ENCODE data around the gene FUBP3. TPM values are rescaled to one million over a fixed set of nuclear protein-coding genes. Genes with fewer than 3 reads are reported as not detected.

The FUBP3 gene
- total RNA-seq, 4 donors from 2014 or later = 26.5 to 147 (median 33.7) TPM

DNA sequence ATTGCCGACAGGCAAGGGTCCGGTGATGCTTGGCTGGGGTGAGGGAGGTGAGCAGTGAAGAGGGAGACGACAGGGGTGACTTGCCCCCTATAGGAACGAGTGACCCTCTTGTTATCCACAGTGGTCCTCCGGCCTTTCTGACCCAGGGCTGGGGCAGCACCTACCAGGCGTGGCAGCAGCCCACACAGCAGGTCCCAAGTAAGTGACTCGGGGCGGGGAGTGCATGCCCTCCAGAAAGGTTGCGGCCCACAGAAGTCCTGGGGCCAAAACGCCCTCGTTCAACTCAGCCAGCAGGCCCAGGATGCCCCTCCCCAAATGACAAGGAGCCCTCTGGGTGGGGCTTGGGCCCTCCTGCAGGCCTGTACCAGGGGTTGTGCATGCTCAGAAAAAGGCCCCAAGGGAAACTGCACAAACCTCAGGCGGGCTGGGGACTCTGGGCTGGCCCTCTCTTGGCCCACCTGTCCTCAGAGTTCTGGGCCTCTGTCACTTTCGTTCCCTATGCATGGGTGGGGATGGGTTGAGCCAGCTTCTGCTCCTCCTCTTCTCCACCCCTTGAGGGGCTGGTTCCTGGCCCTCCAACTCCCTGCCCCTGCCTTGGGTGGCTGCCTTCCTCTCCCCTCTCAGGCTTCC is 52.8 kb downstream of the FUBP3 start:
- DNase-seq (ENCODE audit: low spot score in 2 of 2) = no peak
- TF ChIP-seq POLR2A (IDR thresholded peaks at IDR 0.05) = no peak
- no peak for TF ChIP-seq CTCF (IDR thresholded peaks at IDR 0.05)
- no peak for TF ChIP-seq POLR2AphosphoS5 (IDR thresholded peaks at IDR 0.05)
- no peak for TF ChIP-seq EP300 (IDR thresholded peaks at IDR 0.05)
- WGBS = 85% methylated on average over 8 of the region's 13 CpGs
- Histone ChIP-seq H3K4me1 (no peaks in the 10 kb centered on the region), H3K27me3 (no peaks in the 10 kb centered on the region), H3K36me3 (peaks cover 98% of the 10 kb centered on the region), H3K4me3 (no peak overlapping the region), H3K27ac (no peak overlapping the region), H3K9me3 (no peaks in the 10 kb centered on the region)

DNA sequence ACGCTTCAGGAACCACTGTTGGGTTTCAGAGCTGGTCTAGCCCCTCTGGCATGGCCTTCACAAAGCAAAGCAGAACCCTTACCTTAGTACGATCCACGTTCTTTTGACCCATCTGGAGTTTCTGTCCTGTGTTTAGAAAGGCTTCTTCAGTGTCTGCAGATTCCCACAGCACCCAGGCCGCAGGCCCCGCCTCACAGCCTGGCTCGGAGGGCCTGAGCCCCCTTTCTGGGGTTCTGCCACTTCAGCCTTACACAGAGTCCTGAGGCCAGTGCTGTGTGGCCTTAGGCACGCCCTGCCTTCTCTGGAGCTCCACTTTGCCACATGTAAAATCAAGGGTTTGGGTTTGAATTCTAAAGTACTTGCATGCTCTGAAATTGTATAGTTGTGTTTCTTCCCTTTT is 53.5 kb downstream of the FUBP3 start:
- peaks cover 94% of the 10 kb centered on the region for H3K36me3 ChIP-seq
- WGBS = 98% methylated on average over 7 of the region's 7 CpGs
- no peak for DNase-seq (ENCODE audit: low spot score in 2 of 2)
- no peaks in the 10 kb centered on the region for H3K9me3 ChIP-seq
- no peak overlapping the region for H3K27ac ChIP-seq
- H3K4me3 ChIP-seq = no peak overlapping the region
- TF ChIP-seq POLR2A (IDR thresholded peaks at IDR 0.05) (no peak), CTCF (IDR thresholded peaks at IDR 0.05) (no peak), POLR2AphosphoS5 (IDR thresholded peaks at IDR 0.05) (no peak), EP300 (IDR thresholded peaks at IDR 0.05) (no peak)
- no peaks in the 10 kb centered on the region for H3K27me3 ChIP-seq
- H3K4me1 ChIP-seq = no peaks in the 10 kb centered on the region

DNA sequence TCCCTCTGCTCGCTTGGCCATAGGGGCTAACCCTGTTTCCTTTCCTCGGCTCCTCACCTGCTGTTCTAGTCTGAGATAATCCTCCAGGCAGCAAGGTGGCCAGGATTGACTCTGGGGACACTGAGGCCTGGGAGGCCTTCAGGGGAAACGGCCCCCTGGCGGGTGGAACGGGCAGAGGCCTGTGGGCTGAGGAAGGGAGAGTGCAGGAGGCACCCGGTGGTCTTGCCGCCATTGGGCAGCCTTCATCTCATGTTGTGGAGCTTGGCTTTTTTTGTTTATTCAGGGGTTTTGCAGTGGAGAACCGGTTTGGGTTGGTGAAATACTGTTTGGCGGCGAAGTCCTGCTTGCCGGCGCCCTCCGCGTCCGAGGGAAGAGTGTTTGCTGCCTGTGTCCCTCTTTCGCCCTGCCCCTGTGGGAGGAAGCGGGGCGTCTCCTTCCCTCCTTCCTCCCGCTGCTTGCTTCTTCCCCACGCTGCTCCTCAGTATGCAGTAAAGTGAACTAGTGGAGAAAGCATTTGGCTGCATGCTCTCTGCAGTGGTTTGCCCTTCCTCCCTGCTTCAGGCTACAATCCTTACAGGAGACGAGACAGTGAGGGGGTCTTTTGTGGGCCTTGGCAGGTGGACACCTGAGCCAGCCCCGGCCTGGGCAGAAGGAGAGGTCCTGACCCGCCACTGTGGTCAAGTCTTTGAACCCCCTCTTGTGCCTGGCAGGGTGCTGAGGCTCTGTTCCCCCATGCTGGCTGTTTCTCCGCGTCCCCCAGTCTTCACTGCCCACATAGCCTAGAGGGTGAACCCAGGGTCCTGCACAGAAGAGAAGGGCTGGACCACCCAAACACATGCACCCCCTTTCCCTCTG is 54.2 kb downstream of the FUBP3 start:
- no peak overlapping the region for H3K4me3 ChIP-seq
- peaks cover 92% of the 10 kb centered on the region for H3K36me3 ChIP-seq
- no peaks in the 10 kb centered on the region for H3K27me3 ChIP-seq
- DNase-seq (ENCODE audit: low spot score in 2 of 2) = no peak
- H3K9me3 ChIP-seq = no peaks in the 10 kb centered on the region
- TF ChIP-seq POLR2AphosphoS5 (IDR thresholded peaks at IDR 0.05) (no peak), CTCF (IDR thresholded peaks at IDR 0.05) (no peak), EP300 (IDR thresholded peaks at IDR 0.05) (no peak), POLR2A (IDR thresholded peaks at IDR 0.05) (no peak)
- H3K27ac ChIP-seq = no peak overlapping the region
- H3K4me1 ChIP-seq = no peaks in the 10 kb centered on the region
- WGBS = 94% methylated on average over 25 of the region's 25 CpGs

- Histone ChIP-seq H3K27ac (no peak overlapping the region), H3K4me1 (no peaks in the 10 kb centered on the region), H3K9me3 (no peaks in the 10 kb centered on the region), H3K27me3 (no peaks in the 10 kb centered on the region), H3K36me3 (peaks cover 87% of the 10 kb centered on the region), H3K4me3 (no peak overlapping the region)
- TF ChIP-seq EP300 (IDR thresholded peaks at IDR 0.05) (no peak), POLR2A (IDR thresholded peaks at IDR 0.05) (no peak), POLR2AphosphoS5 (IDR thresholded peaks at IDR 0.05) (no peak), CTCF (IDR thresholded peaks at IDR 0.05) (no peak)
- WGBS = 93% methylated on average over 5 of the region's 14 CpGs
- DNase-seq (ENCODE audit: low spot score in 2 of 2) = no peak
These were observed 54.9 kb downstream of the FUBP3 start for GRCh38 chr9:130634191-130634768.

DNA sequence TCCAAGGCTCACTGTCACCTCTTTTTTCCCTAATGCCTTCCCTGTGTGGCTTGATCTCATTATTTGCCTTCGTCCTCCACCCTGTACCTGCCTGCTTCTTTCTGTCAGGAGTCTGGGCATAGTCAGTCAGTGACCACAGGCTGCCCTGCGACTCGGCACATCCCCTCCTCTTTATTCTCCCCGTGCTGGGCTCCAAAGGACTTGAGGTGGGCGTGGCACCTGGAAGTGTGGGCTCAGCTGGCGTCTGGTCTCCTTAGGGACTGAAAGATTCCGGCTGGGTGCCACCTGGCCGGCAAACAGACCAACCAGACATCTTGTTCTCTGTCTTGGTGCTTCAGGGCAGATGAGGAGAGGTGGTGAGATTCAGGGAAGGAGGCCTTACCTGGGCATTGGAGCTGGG is 55.4 kb downstream of the FUBP3 start:
- H3K9me3 ChIP-seq = no peaks in the 10 kb centered on the region
- TF ChIP-seq CTCF (IDR thresholded peaks at IDR 0.05) (no peak), EP300 (IDR thresholded peaks at IDR 0.05) (no peak)
- H3K4me1 ChIP-seq = no peaks in the 10 kb centered on the region
- no peak overlapping the region for H3K27ac ChIP-seq
- no peak overlapping the region for H3K4me3 ChIP-seq
- peaks cover 82% of the 10 kb centered on the region for H3K36me3 ChIP-seq
- 82% methylated on average over 8 of the region's 8 CpGs for WGBS
- no peak for DNase-seq (ENCODE audit: low spot score in 2 of 2)
- H3K27me3 ChIP-seq = no peaks in the 10 kb centered on the region

All from suprapubic skin (tissue), 4 donors.